HepG2 (cell line): Measurements from ENCODE around the gene GPX2. TPM values are rescaled to one million over a fixed set of nuclear protein-coding genes. Genes with fewer than 3 reads are reported as not detected.

Experiments
- ATAC-seq: fragments of 200-7000 bp; cut with Tn5 transposase; 3 replicates; pipeline ENCODE4 v1.9.1; 2020; ENCODE audit warnings: mild to moderate bottlenecking, moderate library complexity
- BruUV-seq: library from RNA; stranded (reverse); fragments of 400-500 nt; replicated peaks from 2 replicates; lab custom pipeline; 2021; lab: Mats Ljungman, UMichigan
- CTCF ChIA-PET: fragments of 300-600 bp; formaldehyde crosslinking; extraction: SDS; loops from one replicate; lab custom pipeline; 2021; ENCODE audit warnings: low total read pairs, inconsistent platforms, low intra/inter-chr PET ratio; lab: Yijun Ruan, JAX
- POLR2A ChIA-PET: fragments of 350-600 bp; sonication (Branson Sonifier 250); formaldehyde crosslinking; loops from one replicate; lab custom pipeline; 2020; ENCODE audit warnings: antibody characterized with exemption, inconsistent platforms; lab: Yijun Ruan, JAX
- DNase-seq: peaks from one replicate; pipeline ENCODE4 v3.0.0-alpha.2; 2015; ENCODE audit warnings: low spot score
- FAIRE-seq: peaks from 3 replicates; lab custom pipeline; 2011; peaks lifted over from hg19 to GRCh38; lab: Jason Lieb, UNC
- H2AFZ ChIP-seq: one replicate; pipeline ENCODE4 v1.6.1; 2011; ENCODE audit warnings: low read length, inconsistent platforms
- H3K27ac ChIP-seq: fragments of 300-600 bp; 3 replicates; pipeline ENCODE4 v1.8.0; 2011; ENCODE audit warnings: mixed run types, mild to moderate bottlenecking, mixed read lengths, low read length, inconsistent platforms; ENCODE audit not compliant: insufficient read depth; ENCODE audit errors: extremely low read length
- H3K27me3 ChIP-seq, 2 experiments: fragments of 200-600 bp in 1 of 2; 2 replicates in 1 of 2; 3 replicates in 1 of 2; pipeline versions ENCODE4 v1.6.0 to v1.8.0; 2011; ENCODE audit warnings: low read length in 2 of 2, mild to moderate bottlenecking in 2 of 2, moderate library complexity in 2 of 2, inconsistent platforms in 1 of 2; ENCODE audit not compliant: insufficient read depth in 2 of 2, control insufficient read depth in 1 of 2
- H3K36me3 ChIP-seq, 2 experiments: fragments of 200-600 bp in 1 of 2; replicated peaks in 1 of 2; 2 replicates in 1 of 2; 3 replicates in 1 of 2; pipeline versions ENCODE4 v1.5.1 to v1.8.0; 2011; ENCODE audit warnings: low read length in 2 of 2, inconsistent platforms in 1 of 2; ENCODE audit not compliant: insufficient read depth in 2 of 2, control insufficient read depth in 1 of 2
- H3K4me1 ChIP-seq: 2 replicates; pipeline ENCODE4 v1.5.1; 2012; ENCODE audit warnings: low read length, inconsistent platforms; ENCODE audit not compliant: insufficient read depth
- H3K4me2 ChIP-seq: 2 replicates; pipeline ENCODE4 v1.6.0; 2011; ENCODE audit warnings: low read depth, low read length, inconsistent platforms
- H3K4me3 ChIP-seq, 3 experiments: fragments of 200-600 bp in 1 of 3; sonication (generic), shearing (Covaris generic) in 1 of 3; replicated peaks in 1 of 3; 2 replicates each; pipeline ENCODE4 v1.5.1; 2011 to 2016; ENCODE audit warnings: low read length in 3 of 3, inconsistent platforms in 2 of 3, low read depth in 2 of 3, mild to moderate bottlenecking in 2 of 3, control low read depth in 1 of 3, mixed read lengths in 1 of 3; ENCODE audit not compliant: insufficient read depth in 1 of 3
- H3K79me2 ChIP-seq: one replicate; pipeline ENCODE4 v1.6.1; 2011; ENCODE audit warnings: low read length, inconsistent platforms; ENCODE audit not compliant: insufficient read depth
- H3K9ac ChIP-seq: 2 replicates; pipeline ENCODE4 v1.6.0; 2011; ENCODE audit warnings: mild to moderate bottlenecking, low read depth, low read length, inconsistent platforms; ENCODE audit not compliant: insufficient read depth
- H3K9me3 ChIP-seq: 2 replicates; pipeline ENCODE4 v1.5.1; 2012; ENCODE audit warnings: mild to moderate bottlenecking, low read length
- H4K20me1 ChIP-seq: 2 replicates; pipeline ENCODE4 v1.6.0; 2011; ENCODE audit warnings: inconsistent platforms, mild to moderate bottlenecking, low read length, moderate library complexity; ENCODE audit not compliant: insufficient read depth
- FOXK2 ChIP-seq: fragments of 450-650 bp; IDR thresholded peaks from 2 replicates; pipeline ENCODE4 v1.6.1; 2016
- NFIB ChIP-seq: sonication (generic); formaldehyde crosslinking; IDR thresholded peaks from 2 replicates; pipeline ENCODE4 v1.9.0; 2021; ENCODE audit warnings: missing genetic modification reagents, mild to moderate bottlenecking, borderline replicate concordance
- PPARG ChIP-seq: conservative IDR thresholded peaks from 2 replicates; pipeline ENCODE4 v1.6.1; 2016; ENCODE audit warnings: missing biosample characterization, missing genetic modification reagents
- SOX6 ChIP-seq, 2 experiments: fragments of 450-650 bp in 1 of 2; sonication (generic) in 1 of 2; formaldehyde crosslinking in 1 of 2; IDR thresholded peaks; 2 replicates each; pipeline versions ENCODE4 v1.4.0 to v1.6.1; 2017 to 2020; ENCODE audit warnings: antibody characterized with exemption in 1 of 2, mild to moderate bottlenecking in 1 of 2, missing genetic modification reagents in 1 of 2
- ZBTB7B ChIP-seq: sonication (generic); formaldehyde crosslinking; IDR thresholded peaks from 2 replicates; pipeline ENCODE4 v1.4.0; 2020; ENCODE audit warnings: missing genetic modification reagents
- ZNF143 ChIP-seq: sonication (generic); formaldehyde crosslinking; IDR thresholded peaks from 2 replicates; pipeline ENCODE4 v1.4.0; 2020; ENCODE audit warnings: missing genetic modification reagents
- ZNF20 ChIP-seq: sonication (generic); formaldehyde crosslinking; IDR thresholded peaks from 2 replicates; pipeline ENCODE4 v1.4.0; 2020; ENCODE audit warnings: mild to moderate bottlenecking, moderate library complexity, missing genetic modification reagents
- ZNF326 ChIP-seq: sonication (generic); formaldehyde crosslinking; IDR thresholded peaks from 2 replicates; pipeline ENCODE4 v1.4.0; 2020; ENCODE audit warnings: missing genetic modification reagents, borderline replicate concordance
- ZNF550 ChIP-seq: sonication (generic); formaldehyde crosslinking; IDR thresholded peaks from 2 replicates; pipeline ENCODE4 v1.4.0; 2020; ENCODE audit warnings: mild to moderate bottlenecking, missing genetic modification reagents, borderline replicate concordance
- ZNF790 ChIP-seq: sonication (generic); formaldehyde crosslinking; IDR thresholded peaks from 2 replicates; pipeline ENCODE4 v1.8.0; 2022; ENCODE audit warnings: missing genetic modification reagents, mild to moderate bottlenecking, borderline replicate concordance
- ZSCAN29 ChIP-seq: sonication (generic); formaldehyde crosslinking; conservative IDR thresholded peaks from 2 replicates; pipeline ENCODE4 v1.4.0; 2020; ENCODE audit warnings: mild to moderate bottlenecking, missing genetic modification reagents
- in situ Hi-C: cut with HindIII; loops from 2 replicates; pipeline ENCODE4 v1.10.0; 2017; ENCODE audit warnings: low pct_unique_long_range_greater_than_20kb; ENCODE audit not compliant: extremely low pct_ligation_motif_present
- intact Hi-C: fragments of 100-400 bp; cut with micrococcal nuclease; formaldehyde crosslinking; loops from one replicate; pipeline ENCODE4 v1.10.0; 2022; ENCODE audit not compliant: unreplicated experiment
- polyA plus RNA-seq, 8 experiments: library from polyadenylated mRNA; depleted of rRNA in 3 of 8; stranded (reverse) in 7 of 8; unstranded in 1 of 8; fragments of >200 nt; fragmentation: Illumina TruSeq in 4 of 8; extraction: Trizol in 4 of 8; gene quantifications; 2 replicates each; pipeline versions ENCODE4 v1.2.1 to v1.2.3, GENCODE V29; 2011 to 2016; ENCODE audit warnings: low read depth in 4 of 8, missing spikeins in 1 of 8, mixed read lengths in 1 of 8; ENCODE audit not compliant: insufficient read depth in 1 of 8
- total RNA-seq, 5 experiments: library from RNA; depleted of rRNA; stranded (reverse); fragments of >200 nt; fragmentation: Illumina TruSeq; extraction: Trizol; gene quantifications; 2 replicates each; pipeline ENCODE4 v1.2.3, GENCODE V29; 2016; ENCODE audit warnings: low read depth in 1 of 5
- TF ChIP-seq, protein P1 (sequence below): sonication (generic); formaldehyde crosslinking; IDR thresholded peaks from 2 replicates; pipeline ENCODE4 v1.5.1; 2020; ENCODE audit warnings: mild to moderate bottlenecking, moderate library complexity, missing genetic modification reagents
- TF ChIP-seq, protein P2 (sequence below): sonication (generic); formaldehyde crosslinking; IDR thresholded peaks from 2 replicates; pipeline ENCODE4 v1.5.1; 2020; ENCODE audit warnings: missing genetic modification reagents, mild to moderate bottlenecking, borderline replicate concordance
- TF ChIP-seq, protein P3 (sequence below): sonication (generic); formaldehyde crosslinking; IDR thresholded peaks from 2 replicates; pipeline ENCODE4 v1.4.0; 2020; ENCODE audit warnings: missing genetic modification reagents

GPX2 gene
- total and polyA plus RNA-seq, 2 of the 13 experiments (the other 11 are each of a cell fraction or from before 2014, with no cell fraction given) = 526 to 674 TPM

DNA sequence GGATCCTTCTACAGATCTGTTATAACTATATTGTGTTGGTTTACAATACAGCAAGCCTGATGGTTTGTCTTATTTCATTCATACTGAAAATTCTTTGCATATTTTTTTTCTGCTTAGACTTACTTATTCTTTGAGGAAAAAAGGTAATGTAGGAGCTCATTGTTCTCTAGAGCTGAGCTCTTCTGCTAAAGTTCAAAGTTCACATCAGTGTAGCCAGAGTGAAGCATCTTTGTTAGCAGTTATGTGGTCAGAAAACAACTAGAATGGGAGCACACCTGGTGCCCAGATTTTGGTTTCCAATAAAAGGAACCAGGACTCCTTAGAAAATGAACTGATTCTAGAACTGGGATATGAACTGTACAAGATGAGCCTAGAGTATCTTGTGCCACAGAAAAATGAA is 10.3 kb downstream of the GPX2 start:
- in situ Hi-C loops = no loop called here
- H3K4me3 ChIP-seq = no peak overlapping the region
- CTCF ChIA-PET = no interaction called here
- no TSS peak for BruUV-seq
- H3K36me3 ChIP-seq = peaks cover 10 to 25% of the 10 kb centered on the region in 2 experiments
- POLR2A ChIA-PET = interaction anchor here (0.6 to 2.0 kb wide), 6 partner anchors 10 to 226 kb away, joined by 3 to 20 read pairs (median 5); partner anchors contain the start of genes CHURC1 and GPX2
- H2AFZ ChIP-seq = no peak overlapping the region
- ATAC-seq = peak; percentile 77
- H3K9ac ChIP-seq = no peak overlapping the region
- H3K4me1 ChIP-seq = peaks cover 39% of the 10 kb centered on the region
- H4K20me1 ChIP-seq = no peaks in the 10 kb centered on the region
- DNase-seq = peak; percentile 81
- H3K4me2 ChIP-seq = no peak overlapping the region; the same call in 1 of the 2 replicates
- FAIRE-seq = no peak
- no peaks in the 10 kb centered on the region for H3K27me3 ChIP-seq
- H3K9me3 ChIP-seq = no peaks in the 10 kb centered on the region
- H3K27ac ChIP-seq = peak overlapping the region; percentile 28
- intact Hi-C loops = loop anchor here (10.0 kb wide), 1 partner anchor 227 kb away; the partner anchor contains the start of gene PLEKHG3
- H3K79me2 ChIP-seq = no peaks in the 10 kb centered on the region
- no peak for TF ChIP-seq NFIB (CRISPR knock-in tag)
- TF ChIP-seq ZNF790 (CRISPR knock-in tag) = no peak
- TF ChIP-seq ZNF143 (CRISPR knock-in tag) = no peak
- TF ChIP-seq ZBTB7B (CRISPR knock-in tag) = no peak
- no peak for TF ChIP-seq SOX6 (IDR thresholded peaks at IDR 0.05)
- peak; percentile 56; the same call in 1 of the 2 replicates for TF ChIP-seq SOX6 (CRISPR knock-in tag; IDR thresholded peaks at IDR 0.05)
- no peak for TF ChIP-seq ZNF326 (CRISPR knock-in tag)
- no peak for TF ChIP-seq ZNF20 (CRISPR knock-in tag)
- TF ChIP-seq ZNF550 (CRISPR knock-in tag) = no peak
- TF ChIP-seq PPARG (CRISPR knock-in tag) = 0 out of 2 replicates have a peak, but pooled peaks have one; percentile 15
- TF ChIP-seq, protein P1, sequence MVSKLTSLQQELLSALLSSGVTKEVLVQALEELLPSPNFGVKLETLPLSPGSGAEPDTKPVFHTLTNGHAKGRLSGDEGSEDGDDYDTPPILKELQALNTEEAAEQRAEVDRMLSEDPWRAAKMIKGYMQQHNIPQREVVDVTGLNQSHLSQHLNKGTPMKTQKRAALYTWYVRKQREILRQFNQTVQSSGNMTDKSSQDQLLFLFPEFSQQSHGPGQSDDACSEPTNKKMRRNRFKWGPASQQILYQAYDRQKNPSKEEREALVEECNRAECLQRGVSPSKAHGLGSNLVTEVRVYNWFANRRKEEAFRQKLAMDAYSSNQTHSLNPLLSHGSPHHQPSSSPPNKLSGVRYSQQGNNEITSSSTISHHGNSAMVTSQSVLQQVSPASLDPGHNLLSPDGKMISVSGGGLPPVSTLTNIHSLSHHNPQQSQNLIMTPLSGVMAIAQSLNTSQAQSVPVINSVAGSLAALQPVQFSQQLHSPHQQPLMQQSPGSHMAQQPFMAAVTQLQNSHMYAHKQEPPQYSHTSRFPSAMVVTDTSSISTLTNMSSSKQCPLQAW = no peak
- TF ChIP-seq FOXK2 = no peak
- TF ChIP-seq, protein P2, sequence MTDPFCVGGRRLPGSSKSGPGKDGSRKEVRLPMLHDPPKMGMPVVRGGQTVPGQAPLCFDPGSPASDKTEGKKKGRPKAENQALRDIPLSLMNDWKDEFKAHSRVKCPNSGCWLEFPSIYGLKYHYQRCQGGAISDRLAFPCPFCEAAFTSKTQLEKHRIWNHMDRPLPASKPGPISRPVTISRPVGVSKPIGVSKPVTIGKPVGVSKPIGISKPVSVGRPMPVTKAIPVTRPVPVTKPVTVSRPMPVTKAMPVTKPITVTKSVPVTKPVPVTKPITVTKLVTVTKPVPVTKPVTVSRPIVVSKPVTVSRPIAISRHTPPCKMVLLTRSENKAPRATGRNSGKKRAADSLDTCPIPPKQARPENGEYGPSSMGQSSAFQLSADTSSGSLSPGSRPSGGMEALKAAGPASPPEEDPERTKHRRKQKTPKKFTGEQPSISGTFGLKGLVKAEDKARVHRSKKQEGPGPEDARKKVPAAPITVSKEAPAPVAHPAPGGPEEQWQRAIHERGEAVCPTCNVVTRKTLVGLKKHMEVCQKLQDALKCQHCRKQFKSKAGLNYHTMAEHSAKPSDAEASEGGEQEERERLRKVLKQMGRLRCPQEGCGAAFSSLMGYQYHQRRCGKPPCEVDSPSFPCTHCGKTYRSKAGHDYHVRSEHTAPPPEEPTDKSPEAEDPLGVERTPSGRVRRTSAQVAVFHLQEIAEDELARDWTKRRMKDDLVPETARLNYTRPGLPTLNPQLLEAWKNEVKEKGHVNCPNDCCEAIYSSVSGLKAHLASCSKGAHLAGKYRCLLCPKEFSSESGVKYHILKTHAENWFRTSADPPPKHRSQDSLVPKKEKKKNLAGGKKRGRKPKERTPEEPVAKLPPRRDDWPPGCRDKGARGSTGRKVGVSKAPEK (CRISPR knock-in tag) = no peak
- TF ChIP-seq, protein P3, sequence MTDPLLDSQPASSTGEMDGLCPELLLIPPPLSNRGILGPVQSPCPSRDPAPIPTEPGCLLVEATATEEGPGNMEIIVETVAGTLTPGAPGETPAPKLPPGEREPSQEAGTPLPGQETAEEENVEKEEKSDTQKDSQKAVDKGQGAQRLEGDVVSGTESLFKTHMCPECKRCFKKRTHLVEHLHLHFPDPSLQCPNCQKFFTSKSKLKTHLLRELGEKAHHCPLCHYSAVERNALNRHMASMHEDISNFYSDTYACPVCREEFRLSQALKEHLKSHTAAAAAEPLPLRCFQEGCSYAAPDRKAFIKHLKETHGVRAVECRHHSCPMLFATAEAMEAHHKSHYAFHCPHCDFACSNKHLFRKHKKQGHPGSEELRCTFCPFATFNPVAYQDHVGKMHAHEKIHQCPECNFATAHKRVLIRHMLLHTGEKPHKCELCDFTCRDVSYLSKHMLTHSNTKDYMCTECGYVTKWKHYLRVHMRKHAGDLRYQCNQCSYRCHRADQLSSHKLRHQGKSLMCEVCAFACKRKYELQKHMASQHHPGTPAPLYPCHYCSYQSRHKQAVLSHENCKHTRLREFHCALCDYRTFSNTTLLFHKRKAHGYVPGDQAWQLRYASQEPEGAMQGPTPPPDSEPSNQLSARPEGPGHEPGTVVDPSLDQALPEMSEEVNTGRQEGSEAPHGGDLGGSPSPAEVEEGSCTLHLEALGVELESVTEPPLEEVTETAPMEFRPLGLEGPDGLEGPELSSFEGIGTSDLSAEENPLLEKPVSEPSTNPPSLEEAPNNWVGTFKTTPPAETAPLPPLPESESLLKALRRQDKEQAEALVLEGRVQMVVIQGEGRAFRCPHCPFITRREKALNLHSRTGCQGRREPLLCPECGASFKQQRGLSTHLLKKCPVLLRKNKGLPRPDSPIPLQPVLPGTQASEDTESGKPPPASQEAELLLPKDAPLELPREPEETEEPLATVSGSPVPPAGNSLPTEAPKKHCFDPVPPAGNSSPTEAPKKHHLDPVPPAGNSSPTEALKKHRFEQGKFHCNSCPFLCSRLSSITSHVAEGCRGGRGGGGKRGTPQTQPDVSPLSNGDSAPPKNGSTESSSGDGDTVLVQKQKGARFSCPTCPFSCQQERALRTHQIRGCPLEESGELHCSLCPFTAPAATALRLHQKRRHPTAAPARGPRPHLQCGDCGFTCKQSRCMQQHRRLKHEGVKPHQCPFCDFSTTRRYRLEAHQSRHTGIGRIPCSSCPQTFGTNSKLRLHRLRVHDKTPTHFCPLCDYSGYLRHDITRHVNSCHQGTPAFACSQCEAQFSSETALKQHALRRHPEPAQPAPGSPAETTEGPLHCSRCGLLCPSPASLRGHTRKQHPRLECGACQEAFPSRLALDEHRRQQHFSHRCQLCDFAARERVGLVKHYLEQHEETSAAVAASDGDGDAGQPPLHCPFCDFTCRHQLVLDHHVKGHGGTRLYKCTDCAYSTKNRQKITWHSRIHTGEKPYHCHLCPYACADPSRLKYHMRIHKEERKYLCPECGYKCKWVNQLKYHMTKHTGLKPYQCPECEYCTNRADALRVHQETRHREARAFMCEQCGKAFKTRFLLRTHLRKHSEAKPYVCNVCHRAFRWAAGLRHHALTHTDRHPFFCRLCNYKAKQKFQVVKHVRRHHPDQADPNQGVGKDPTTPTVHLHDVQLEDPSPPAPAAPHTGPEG (CRISPR knock-in tag) = no peak
- TF ChIP-seq ZSCAN29 = no peak
